GM12872 (cell line): ENCODE data around the gene GNAO1.

ENCODE experiments used
- TF ChIP-seq, protein P1 (sequence below): IDR thresholded peaks from 3 replicates; pipeline ENCODE4 v1.5.1; 2011; ENCODE audit warnings: low read depth, mild to moderate bottlenecking, low read length, moderate library complexity; ENCODE audit not compliant: insufficient read depth

The GNAO1 gene

DNA sequence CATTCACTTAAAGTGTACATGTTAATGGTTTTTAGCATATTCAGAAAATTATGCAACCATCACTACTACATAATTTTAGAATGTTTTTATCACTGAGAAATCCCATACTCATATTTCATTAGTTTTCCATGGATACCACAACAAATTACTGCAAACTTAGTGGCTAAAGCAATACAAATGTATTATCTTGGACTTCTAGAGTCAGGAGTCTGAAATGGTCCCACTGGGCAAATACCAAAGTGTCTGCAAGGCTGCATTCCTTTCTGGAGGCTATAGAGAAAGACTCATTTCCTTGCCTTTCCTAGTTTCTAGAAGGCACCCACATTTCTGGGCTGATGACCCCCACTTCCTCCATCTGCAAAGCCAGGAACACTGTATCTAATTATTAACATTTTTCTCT lies 16.9 kb upstream of the GNAO1 start:
- TF ChIP-seq, protein P1, sequence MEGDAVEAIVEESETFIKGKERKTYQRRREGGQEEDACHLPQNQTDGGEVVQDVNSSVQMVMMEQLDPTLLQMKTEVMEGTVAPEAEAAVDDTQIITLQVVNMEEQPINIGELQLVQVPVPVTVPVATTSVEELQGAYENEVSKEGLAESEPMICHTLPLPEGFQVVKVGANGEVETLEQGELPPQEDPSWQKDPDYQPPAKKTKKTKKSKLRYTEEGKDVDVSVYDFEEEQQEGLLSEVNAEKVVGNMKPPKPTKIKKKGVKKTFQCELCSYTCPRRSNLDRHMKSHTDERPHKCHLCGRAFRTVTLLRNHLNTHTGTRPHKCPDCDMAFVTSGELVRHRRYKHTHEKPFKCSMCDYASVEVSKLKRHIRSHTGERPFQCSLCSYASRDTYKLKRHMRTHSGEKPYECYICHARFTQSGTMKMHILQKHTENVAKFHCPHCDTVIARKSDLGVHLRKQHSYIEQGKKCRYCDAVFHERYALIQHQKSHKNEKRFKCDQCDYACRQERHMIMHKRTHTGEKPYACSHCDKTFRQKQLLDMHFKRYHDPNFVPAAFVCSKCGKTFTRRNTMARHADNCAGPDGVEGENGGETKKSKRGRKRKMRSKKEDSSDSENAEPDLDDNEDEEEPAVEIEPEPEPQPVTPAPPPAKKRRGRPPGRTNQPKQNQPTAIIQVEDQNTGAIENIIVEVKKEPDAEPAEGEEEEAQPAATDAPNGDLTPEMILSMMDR, result no peak

DNA sequence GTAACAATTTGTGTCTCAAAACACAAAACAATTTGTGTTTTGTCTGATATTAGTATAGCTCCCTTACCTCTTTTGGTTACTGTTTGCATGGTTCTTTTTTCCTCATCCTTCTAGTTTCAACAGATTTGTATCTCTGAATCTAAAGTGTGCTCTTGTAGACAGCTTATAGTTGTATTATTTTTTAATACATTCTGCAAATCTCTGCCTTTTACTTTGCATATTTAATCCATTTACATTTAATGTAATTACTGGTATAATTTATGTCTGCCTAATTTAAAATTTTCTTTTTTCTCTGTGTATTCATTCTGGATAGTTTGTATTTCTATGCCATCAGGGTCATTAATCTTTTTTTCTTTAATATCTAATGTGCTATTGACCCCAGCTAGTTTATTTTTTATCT lies 9.9 kb upstream of the GNAO1 start:
- TF ChIP-seq, protein P1, result no peak

DNA sequence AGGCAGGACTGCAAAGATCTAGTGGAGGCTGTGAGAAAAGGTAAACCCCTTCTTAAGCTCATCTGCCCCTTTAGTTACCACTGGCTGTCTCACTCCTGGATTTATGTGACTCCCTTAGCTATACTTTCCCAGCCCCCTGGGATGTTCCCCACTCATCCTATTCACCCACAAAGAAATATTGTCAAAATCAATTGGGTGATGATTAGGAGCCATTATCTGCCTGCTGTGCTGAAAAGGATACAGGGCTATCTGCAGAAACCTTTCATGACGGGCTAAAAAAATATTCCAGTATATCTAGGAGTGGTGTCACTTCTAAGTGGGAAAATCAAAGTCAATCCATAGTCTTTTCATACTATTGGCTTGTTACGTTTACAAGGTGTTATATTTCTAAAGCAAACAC lies 8.0 kb upstream of the GNAO1 start:
- TF ChIP-seq, protein P1, result no peak

DNA sequence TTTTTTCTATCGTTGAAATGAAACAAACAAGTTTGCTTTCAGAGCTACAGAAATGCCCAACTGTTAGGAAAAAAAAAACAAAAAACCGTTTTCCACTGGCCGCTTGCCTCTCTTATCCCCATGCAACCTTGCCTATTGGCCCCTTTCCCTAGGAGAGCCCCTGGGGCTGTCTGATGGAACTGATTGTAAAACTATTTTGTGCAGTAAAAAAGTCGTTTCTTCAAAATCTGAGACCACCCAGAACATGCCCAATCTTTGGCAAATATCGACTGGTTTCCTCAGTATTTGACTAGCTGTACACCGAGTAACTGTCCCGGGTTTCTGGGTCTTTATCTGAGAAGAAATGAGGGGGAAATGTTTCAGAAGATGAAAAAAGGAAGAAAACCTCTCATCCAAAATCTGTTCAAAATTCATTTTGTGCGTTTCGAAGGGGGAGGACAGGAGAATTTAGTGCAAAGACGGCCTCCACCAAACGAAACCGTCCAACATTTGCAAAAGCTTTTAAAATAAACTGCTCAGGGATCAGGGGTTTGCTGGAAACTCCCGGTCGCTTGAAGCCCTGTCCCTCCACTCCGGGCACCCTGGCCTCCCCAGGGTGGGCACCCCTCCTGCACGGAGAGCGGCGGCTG lies 1.1 kb upstream of the GNAO1 start:
- TF ChIP-seq, protein P1, result no peak

DNA sequence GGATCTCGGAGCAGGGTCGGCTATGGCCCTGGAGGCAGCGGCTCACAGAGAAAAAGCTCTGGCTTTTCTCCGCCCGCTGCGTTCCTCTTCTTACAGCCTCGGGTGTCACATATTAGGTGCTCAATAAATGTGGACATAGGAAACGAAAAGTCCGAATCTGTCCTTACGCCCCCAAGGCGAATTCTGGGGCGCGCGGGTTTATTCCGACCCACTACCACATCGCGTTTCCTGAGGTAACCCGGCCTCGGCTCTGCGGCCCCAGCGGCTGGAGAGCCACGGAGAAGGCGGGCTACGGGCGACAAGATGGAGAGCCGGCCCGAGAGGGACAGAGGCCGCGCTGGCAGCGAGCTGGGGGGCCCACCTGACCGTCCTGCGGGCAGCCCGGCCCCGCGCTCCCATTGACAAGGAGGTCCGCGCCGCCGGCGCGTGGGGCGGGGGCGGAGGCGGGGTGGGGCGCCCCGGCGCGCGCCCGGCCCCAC lies 573 bp upstream of the GNAO1 start:
- TF ChIP-seq, protein P1, result no peak

DNA sequence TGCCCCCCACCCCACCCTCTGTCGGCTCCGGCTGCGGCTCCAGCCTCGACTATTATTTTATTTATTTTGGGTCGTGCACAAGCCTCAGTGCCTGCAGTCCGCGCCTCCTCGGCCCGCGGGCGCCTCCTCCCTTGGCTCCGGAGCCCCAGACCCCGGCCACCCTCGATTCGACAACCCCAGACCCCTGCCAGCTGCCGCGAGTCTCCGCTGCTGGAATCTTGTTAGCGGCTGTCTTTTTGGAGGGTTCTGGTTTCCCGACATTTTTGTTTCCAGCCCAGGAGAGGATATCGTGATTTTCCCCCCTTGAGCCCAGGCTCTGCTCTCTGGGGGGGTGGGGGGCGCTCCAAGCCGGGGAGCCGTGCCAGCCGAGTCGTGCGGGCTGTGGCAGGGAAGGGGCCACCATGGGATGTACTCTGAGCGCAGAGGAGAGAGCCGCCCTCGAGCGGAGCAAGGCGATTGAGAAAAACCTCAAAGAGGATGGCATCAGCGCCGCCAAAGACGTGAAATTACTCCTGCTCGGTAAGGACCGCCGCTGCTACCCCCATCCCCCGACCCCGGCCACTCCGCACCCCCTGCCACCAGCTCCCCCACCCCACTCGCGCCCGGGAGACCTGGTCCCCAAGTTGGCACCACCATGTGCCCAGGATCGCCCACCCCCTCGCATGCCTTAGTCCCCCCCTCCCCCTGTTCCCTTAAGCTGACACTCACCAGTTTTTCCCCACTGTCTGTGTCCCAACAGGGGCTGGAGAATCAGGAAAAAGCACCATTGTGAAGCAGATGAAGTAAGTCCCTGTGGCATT lies 746 bp downstream of the GNAO1 start:
- TF ChIP-seq, protein P1, result no peak

DNA sequence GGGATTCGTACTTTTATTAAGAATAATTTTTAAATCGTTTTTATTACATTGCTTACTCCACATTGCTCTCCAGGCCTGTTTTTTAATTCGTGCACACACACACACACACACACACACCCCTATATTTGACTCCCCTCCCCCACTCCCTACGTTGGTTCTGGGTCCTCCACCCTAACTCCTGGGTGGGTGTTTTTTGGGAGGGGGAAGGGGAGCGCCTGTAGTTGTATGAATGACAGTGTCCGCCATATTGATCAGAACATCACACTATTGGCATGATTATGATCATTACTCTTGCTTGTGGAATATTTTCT lies 1.3 kb downstream of the GNAO1 start:
- TF ChIP-seq, protein P1, result no peak
